IMR-90 (cell line): Measurements from ENCODE around the gene BRF1. TPM values are rescaled to one million over a fixed set of nuclear protein-coding genes. Genes with fewer than 3 reads are reported as not detected.

Experiments
- ATAC-seq: fragments of 200-7000 bp; cut with Tn5 transposase; 2 replicates; pipeline ENCODE4 v1.9.1; 2020; ENCODE audit warnings: low read depth, mild to moderate bottlenecking, moderate library complexity
- BruUV-seq: library from RNA; stranded (reverse); fragments of 400-500 nt; replicated peaks from 2 replicates; lab custom pipeline; 2021; lab: Mats Ljungman, UMichigan
- CTCF ChIA-PET: fragments of 300-600 bp; formaldehyde crosslinking; extraction: SDS; loops from one replicate; lab custom pipeline; 2021; ENCODE audit warnings: antibody characterized with exemption; lab: Yijun Ruan, JAX
- POLR2A ChIA-PET: fragments of 300-600 bp; sonication (Branson Sonifier 250); formaldehyde crosslinking; loops from one replicate; lab custom pipeline; 2022; ENCODE audit warnings: antibody characterized with exemption; ENCODE audit not compliant: unreplicated experiment; lab: Charles Lee
- DNase-seq: peaks from one replicate; pipeline ENCODE4 v3.0.0; 2013
- H2AFZ ChIP-seq: replicated peaks from 2 replicates; pipeline ENCODE3; 2013; ENCODE audit warnings: low read length, mild to moderate bottlenecking; ENCODE audit not compliant: poor library complexity
- H2AK5ac ChIP-seq: 2 replicates; pipeline ENCODE4 v1.6.1; 2013; ENCODE audit warnings: low read depth, low read length, inconsistent platforms
- H2AK9ac ChIP-seq: replicated peaks from 2 replicates; pipeline ENCODE3; 2013; ENCODE audit warnings: mild to moderate bottlenecking, low read depth, low read length, moderate library complexity; ENCODE audit not compliant: poor library complexity
- H2BK120ac ChIP-seq: 2 replicates; pipeline ENCODE4 v1.6.1; 2013; ENCODE audit warnings: low read depth, low read length, inconsistent platforms
- H2BK15ac ChIP-seq: 3 replicates; pipeline ENCODE4 v1.6.1; 2013; ENCODE audit warnings: low read depth, low read length, inconsistent platforms
- H2BK20ac ChIP-seq: 2 replicates; pipeline ENCODE4 v1.6.1; 2013; ENCODE audit warnings: low read depth, mild to moderate bottlenecking, inconsistent platforms, low read length, moderate library complexity
- H2BK5ac ChIP-seq: 2 replicates; pipeline ENCODE4 v1.6.1; 2013; ENCODE audit warnings: mild to moderate bottlenecking, low read depth, low read length, inconsistent platforms; ENCODE audit not compliant: poor library complexity, severe bottlenecking
- H3K14ac ChIP-seq: replicated peaks from 2 replicates; pipeline ENCODE4 v1.6.1; 2013; ENCODE audit warnings: low read depth, low read length, inconsistent platforms
- H3K18ac ChIP-seq: 2 replicates; pipeline ENCODE4 v1.6.1; 2013; ENCODE audit warnings: low read depth, low read length, control low read depth
- H3K23ac ChIP-seq: 2 replicates; pipeline ENCODE4 v1.6.1; 2013; ENCODE audit warnings: low read depth, low read length, inconsistent platforms
- H3K27ac ChIP-seq: 2 replicates; pipeline ENCODE4 v1.5.1; 2013; ENCODE audit warnings: mild to moderate bottlenecking, control low read depth, low read length; ENCODE audit not compliant: insufficient read depth
- H3K27me3 ChIP-seq: 2 replicates; pipeline ENCODE4 v1.6.1; 2013; ENCODE audit warnings: low read length; ENCODE audit not compliant: control insufficient read depth, insufficient read depth
- H3K36me3 ChIP-seq: 2 replicates; pipeline ENCODE4 v1.6.1; 2013; ENCODE audit warnings: low read length, mixed read lengths; ENCODE audit not compliant: control insufficient read depth, insufficient read depth
- H3K4ac ChIP-seq: 2 replicates; pipeline ENCODE4 v1.6.1; 2013; ENCODE audit warnings: low read depth, low read length, inconsistent platforms
- H3K4me1 ChIP-seq: 2 replicates; pipeline ENCODE4 v1.6.1; 2013; ENCODE audit warnings: low read length, mixed read lengths; ENCODE audit not compliant: control insufficient read depth, insufficient read depth
- H3K4me2 ChIP-seq: 2 replicates; pipeline ENCODE4 v1.6.1; 2013; ENCODE audit warnings: low read depth, mild to moderate bottlenecking, control low read depth, low read length, moderate library complexity
- H3K4me3 ChIP-seq: 2 replicates; pipeline ENCODE4 v1.5.1; 2013; ENCODE audit warnings: low read depth, mild to moderate bottlenecking, control low read depth, low read length, moderate library complexity; ENCODE audit not compliant: insufficient read depth
- H3K56ac ChIP-seq: 2 replicates; pipeline ENCODE4 v1.6.1; 2013; ENCODE audit warnings: low read length, inconsistent platforms; ENCODE audit not compliant: insufficient read depth; ENCODE audit errors: extremely low read depth
- H3K79me1 ChIP-seq, 2 experiments: 2 replicates each; pipeline ENCODE4 v1.6.1; 2013; ENCODE audit warnings: low read length in 2 of 2, inconsistent platforms in 1 of 2, low read depth in 1 of 2
- H3K9ac ChIP-seq: 2 replicates; pipeline ENCODE4 v1.6.1; 2013; ENCODE audit warnings: low read depth, low read length, control low read depth
- H3K9me1 ChIP-seq: 2 replicates; pipeline ENCODE4 v1.6.1; 2013; ENCODE audit warnings: low read length, inconsistent platforms; ENCODE audit not compliant: insufficient read depth
- H3K9me3 ChIP-seq: 2 replicates; pipeline ENCODE4 v1.6.1; 2013; ENCODE audit warnings: low read length; ENCODE audit not compliant: control insufficient read depth, insufficient read depth
- H4K20me1 ChIP-seq: 2 replicates; pipeline ENCODE4 v1.6.1; 2013; ENCODE audit warnings: low read length, inconsistent platforms; ENCODE audit not compliant: insufficient read depth
- H4K5ac ChIP-seq: 2 replicates; pipeline ENCODE4 v1.6.1; 2013; ENCODE audit warnings: mild to moderate bottlenecking, low read depth, low read length, control low read depth
- H4K8ac ChIP-seq, 2 experiments: 2 replicates each; pipeline ENCODE4 v1.6.1; 2013; ENCODE audit warnings: low read depth in 2 of 2, low read length in 2 of 2, control low read depth in 1 of 2, inconsistent platforms in 1 of 2
- H4K91ac ChIP-seq: 2 replicates; pipeline ENCODE4 v1.6.1; 2013; ENCODE audit warnings: low read depth, low read length, inconsistent platforms; ENCODE audit not compliant: insufficient read depth
- BHLHE40 ChIP-seq: fragments of 150-350 bp; IDR thresholded peaks from 2 replicates; pipeline ENCODE4 v1.6.1; 2016; ENCODE audit warnings: mild to moderate bottlenecking, low read depth, low read length
- CEBPB ChIP-seq: IDR thresholded peaks from 2 replicates; pipeline ENCODE4 v1.6.1; 2012; ENCODE audit warnings: low read depth, low read length, improper control_type of control experiment
- MAFK ChIP-seq: IDR thresholded peaks from 2 replicates; pipeline ENCODE4 v1.6.1; 2012; ENCODE audit warnings: low read depth, low read length, improper control_type of control experiment
- MAZ ChIP-seq: IDR thresholded peaks from 2 replicates; pipeline ENCODE4 v1.6.1; 2012; ENCODE audit warnings: low read depth, mild to moderate bottlenecking, low read length, improper control_type of control experiment, moderate library complexity, borderline replicate concordance
- RAD21 ChIP-seq: IDR thresholded peaks from 2 replicates; pipeline ENCODE4 v1.6.1; 2012; ENCODE audit warnings: low read length, improper control_type of control experiment
- RCOR1 ChIP-seq: IDR thresholded peaks from 2 replicates; pipeline ENCODE4 v1.6.1; 2012; ENCODE audit warnings: mild to moderate bottlenecking, low read length, improper control_type of control experiment; ENCODE audit not compliant: insufficient replicate concordance
- WGBS, 2 experiments: methylation state at CpG; one replicate each; pipeline versions ENCODE4 v1.1.5 to v1.1.7; 2013; ENCODE audit warnings: missing lambda C conversion rate in 2 of 2; ENCODE audit not compliant: insufficient read length in 1 of 2; ENCODE audit errors: extremely low coverage in 2 of 2; 5-methylcytosine and 5-hydroxymethylcytosine counted together
- dilution Hi-C: fragments of 300-500 bp; cut with HindIII; formaldehyde crosslinking; loops from one replicate; pipeline ENCODE4 v1.14.3; 2018; ENCODE audit warnings: low sequenced_read_pairs; ENCODE audit not compliant: unreplicated experiment
- in situ Hi-C: fragments of 300-500 bp; cut with MboI; formaldehyde crosslinking; loops from 3 replicates; pipeline ENCODE4 v1.14.3; 2019; ENCODE audit warnings: low sequenced_read_pairs, inconsistent platforms, mixed read lengths
- intact Hi-C: fragments of 100-400 bp; cut with micrococcal nuclease; formaldehyde crosslinking; loops from 2 replicates; pipeline ENCODE4 v1.10.0; 2022
- polyA plus RNA-seq, 3 experiments: library from polyadenylated mRNA; depleted of rRNA; stranded (reverse); fragments of >200 nt; gene quantifications; 2 replicates each; pipeline ENCODE4 v1.2.3, GENCODE V29; 2012; ENCODE audit warnings: low replicate concordance in 1 of 3
- total RNA-seq: library from RNA; depleted of rRNA; stranded (reverse); fragments of >200 nt; gene quantifications from 2 replicates; pipeline ENCODE4 v1.2.3, GENCODE V29; 2012

Gene BRF1
- total and polyA plus RNA-seq, 2 of the 4 experiments (the other 2 are of a cell fraction): 12.4 to 16.7 TPM

DNA sequence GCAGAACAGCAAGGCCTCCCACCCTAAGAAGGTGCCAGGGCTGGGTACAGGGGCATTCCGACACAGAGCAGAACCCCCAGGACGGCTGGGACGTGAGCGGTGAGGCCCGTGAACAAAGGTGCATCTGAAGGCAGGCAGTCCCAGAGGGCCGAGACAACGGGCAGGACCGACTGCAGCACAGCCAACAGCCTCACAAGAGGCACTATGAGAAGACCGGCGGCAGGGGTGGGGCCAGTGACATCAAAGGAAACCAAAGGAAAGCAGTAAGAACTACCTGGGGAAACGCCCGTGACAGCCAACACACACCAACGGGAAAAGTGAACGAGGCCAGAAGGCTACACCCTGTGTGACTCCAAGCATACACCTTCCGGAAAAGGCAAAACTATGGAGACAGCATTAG is 43.3 kb downstream of the BRF1 start:
- H2AFZ ChIP-seq: peak overlapping the region; percentile 21
- H3K9me3 ChIP-seq: no peaks in the 10 kb centered on the region
- ATAC-seq: no peak
- no peak overlapping the region for H2BK20ac ChIP-seq
- DNase-seq: no peak
- POLR2A ChIA-PET: no interaction called here
- intact Hi-C loops (no loop called here), dilution Hi-C loops (no loop called here), in situ Hi-C loops (no loop called here)
- 0 out of 2 replicates have a peak, but pooled peaks cover 9% of the 10 kb centered on the region for H3K9me1 ChIP-seq
- peaks cover 8 to 19% of the 10 kb centered on the region in 2 experiments; a peak in 2 of 4 replicates for H3K79me1 ChIP-seq
- no peak overlapping the region for H3K23ac ChIP-seq
- peaks cover 9% of the 10 kb centered on the region for H4K20me1 ChIP-seq
- H2BK120ac ChIP-seq: no peak overlapping the region
- CTCF ChIA-PET: no interaction called here
- H3K56ac ChIP-seq: no peak overlapping the region
- BruUV-seq: no TSS peak
- H3K4me3 ChIP-seq: no peak overlapping the region
- H3K4me2 ChIP-seq: no peak overlapping the region
- no peaks in the 10 kb centered on the region for H3K27me3 ChIP-seq
- H3K4ac ChIP-seq: no peak overlapping the region
- H3K14ac ChIP-seq: no peak overlapping the region
- H3K18ac ChIP-seq: no peak overlapping the region
- TF ChIP-seq MAZ (no peak), MAFK (no peak), RAD21 (no peak), RCOR1 (no peak), CEBPB (no peak), BHLHE40 (no peak)
- no peak overlapping the region for H2BK15ac ChIP-seq
- 96% methylated on average over 12 of the region's 15 CpGs; no CpG with 5 or more reads in 1 of the 2 experiments for WGBS, 2 experiments
- H3K9ac ChIP-seq: no peak overlapping the region
- H4K91ac ChIP-seq: no peak overlapping the region
- no peak overlapping the region for H2BK5ac ChIP-seq
- H4K8ac ChIP-seq: no peak overlapping the region
- peaks cover 20% of the 10 kb centered on the region for H3K36me3 ChIP-seq
- no peak overlapping the region for H3K27ac ChIP-seq
- no peak overlapping the region for H2AK9ac ChIP-seq
- no peak overlapping the region for H2AK5ac ChIP-seq
- H4K5ac ChIP-seq: no peak overlapping the region
- H3K4me1 ChIP-seq: peaks cover 8% of the 10 kb centered on the region
